ENCODE results near the gene NLRP13.

DNA sequence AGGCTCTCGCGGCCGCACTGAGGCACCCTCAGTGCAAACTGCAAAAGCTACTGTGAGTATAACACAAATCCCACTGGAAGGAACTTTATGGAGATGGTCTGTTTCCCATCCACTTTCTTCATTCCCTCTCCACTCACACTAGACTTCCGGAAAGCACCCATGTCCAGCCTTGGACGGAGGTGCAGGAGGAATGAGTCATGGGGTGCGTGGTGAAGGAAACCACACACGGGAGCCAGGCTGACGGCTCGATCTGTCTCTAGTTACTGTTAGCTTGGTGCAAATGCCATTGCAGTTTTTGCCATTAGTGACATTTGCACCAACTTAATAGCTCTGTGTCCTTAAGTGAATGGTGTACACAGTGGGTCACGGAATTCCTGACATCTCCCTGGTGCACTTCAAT, 30.1 kb upstream of the NLRP13 start:
- TF ChIP-seq, protein P1, sequence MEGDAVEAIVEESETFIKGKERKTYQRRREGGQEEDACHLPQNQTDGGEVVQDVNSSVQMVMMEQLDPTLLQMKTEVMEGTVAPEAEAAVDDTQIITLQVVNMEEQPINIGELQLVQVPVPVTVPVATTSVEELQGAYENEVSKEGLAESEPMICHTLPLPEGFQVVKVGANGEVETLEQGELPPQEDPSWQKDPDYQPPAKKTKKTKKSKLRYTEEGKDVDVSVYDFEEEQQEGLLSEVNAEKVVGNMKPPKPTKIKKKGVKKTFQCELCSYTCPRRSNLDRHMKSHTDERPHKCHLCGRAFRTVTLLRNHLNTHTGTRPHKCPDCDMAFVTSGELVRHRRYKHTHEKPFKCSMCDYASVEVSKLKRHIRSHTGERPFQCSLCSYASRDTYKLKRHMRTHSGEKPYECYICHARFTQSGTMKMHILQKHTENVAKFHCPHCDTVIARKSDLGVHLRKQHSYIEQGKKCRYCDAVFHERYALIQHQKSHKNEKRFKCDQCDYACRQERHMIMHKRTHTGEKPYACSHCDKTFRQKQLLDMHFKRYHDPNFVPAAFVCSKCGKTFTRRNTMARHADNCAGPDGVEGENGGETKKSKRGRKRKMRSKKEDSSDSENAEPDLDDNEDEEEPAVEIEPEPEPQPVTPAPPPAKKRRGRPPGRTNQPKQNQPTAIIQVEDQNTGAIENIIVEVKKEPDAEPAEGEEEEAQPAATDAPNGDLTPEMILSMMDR (IDR thresholded peaks at IDR 0.05): no peak
- TF ChIP-seq EZH2phosphoT487 (IDR thresholded peaks at IDR 0.05; ENCODE audit: borderline replicate concordance, low read depth): no peak
- TF ChIP-seq POLR2AphosphoS5 (IDR thresholded peaks at IDR 0.05; ENCODE audit: low read depth, low read length): no peak
- no peak for TF ChIP-seq SMC3 (IDR thresholded peaks at IDR 0.05; ENCODE audit: low read depth, low read length)

Measured in SK-N-SH (cell line).